Neutrophil (primary cell): ENCODE measurements around the gene LIMS2.
A peak's percentile ranks its signal among the peaks of the same experiment; 100 is the strongest.

Experiments
- H3K27ac ChIP-seq: fragments of 200-600 bp; sonication (generic); 2 replicates; pipeline ENCODE4 v1.5.1; 2016; ENCODE audit warnings: mild to moderate bottlenecking, moderate library complexity
- H3K27me3 ChIP-seq: fragments of 200-600 bp; sonication (generic); 2 replicates; pipeline ENCODE4 v1.6.0; 2016; ENCODE audit warnings: mild to moderate bottlenecking
- H3K36me3 ChIP-seq: fragments of 200-600 bp; sonication (generic); 2 replicates; pipeline ENCODE4 v1.5.1; 2017
- H3K4me1 ChIP-seq, 2 experiments: fragments of 200-600 bp in 1 of 2; sonication (generic) in 1 of 2; 1 replicate in 1 of 2; 2 replicates in 1 of 2; pipeline versions ENCODE4 v1.5.1 to v1.6.1; 2013 to 2016; ENCODE audit warnings: low read depth in 1 of 2, low read length in 1 of 2, mild to moderate bottlenecking in 1 of 2, moderate library complexity in 1 of 2; ENCODE audit not compliant: control insufficient read depth in 1 of 2, insufficient read depth in 1 of 2
- H3K4me3 ChIP-seq, 2 experiments: fragments of 200-600 bp in 1 of 2; sonication (generic) in 1 of 2; 1 replicate in 1 of 2; 2 replicates in 1 of 2; pipeline ENCODE4 v1.5.1; 2013 to 2016; ENCODE audit warnings: low read depth in 1 of 2, low read length in 1 of 2, mild to moderate bottlenecking in 1 of 2, moderate library complexity in 1 of 2
- H3K9me3 ChIP-seq: fragments of 200-600 bp; sonication (generic); 2 replicates; pipeline ENCODE4 v1.5.1; 2016
- TF ChIP-seq, protein P1 (sequence below): fragments of 200-600 bp; sonication (generic); IDR thresholded peaks from 2 replicates; pipeline ENCODE4 v1.5.1; 2016; ENCODE audit warnings: antibody characterized with exemption

The LIMS2 gene

GRCh38 chr2:127649100-127649611 lies 26.2 kb downstream of the LIMS2 start:
- no peaks in the 10 kb centered on the region for H3K27me3 ChIP-seq
- H3K4me1 ChIP-seq = peaks cover 9 to 26% of the 10 kb centered on the region in 2 experiments

GRCh38 chr2:127648321-127648720 lies 27.0 kb downstream of the LIMS2 start:
- Histone ChIP-seq H3K4me3 (no peak overlapping the region), H3K9me3 (no peaks in the 10 kb centered on the region), H3K27ac (no peak overlapping the region), H3K36me3 (no peaks in the 10 kb centered on the region), H3K27me3 (no peaks in the 10 kb centered on the region), H3K4me1 (peaks cover 9 to 26% of the 10 kb centered on the region in 2 experiments)
- TF ChIP-seq, protein P1, sequence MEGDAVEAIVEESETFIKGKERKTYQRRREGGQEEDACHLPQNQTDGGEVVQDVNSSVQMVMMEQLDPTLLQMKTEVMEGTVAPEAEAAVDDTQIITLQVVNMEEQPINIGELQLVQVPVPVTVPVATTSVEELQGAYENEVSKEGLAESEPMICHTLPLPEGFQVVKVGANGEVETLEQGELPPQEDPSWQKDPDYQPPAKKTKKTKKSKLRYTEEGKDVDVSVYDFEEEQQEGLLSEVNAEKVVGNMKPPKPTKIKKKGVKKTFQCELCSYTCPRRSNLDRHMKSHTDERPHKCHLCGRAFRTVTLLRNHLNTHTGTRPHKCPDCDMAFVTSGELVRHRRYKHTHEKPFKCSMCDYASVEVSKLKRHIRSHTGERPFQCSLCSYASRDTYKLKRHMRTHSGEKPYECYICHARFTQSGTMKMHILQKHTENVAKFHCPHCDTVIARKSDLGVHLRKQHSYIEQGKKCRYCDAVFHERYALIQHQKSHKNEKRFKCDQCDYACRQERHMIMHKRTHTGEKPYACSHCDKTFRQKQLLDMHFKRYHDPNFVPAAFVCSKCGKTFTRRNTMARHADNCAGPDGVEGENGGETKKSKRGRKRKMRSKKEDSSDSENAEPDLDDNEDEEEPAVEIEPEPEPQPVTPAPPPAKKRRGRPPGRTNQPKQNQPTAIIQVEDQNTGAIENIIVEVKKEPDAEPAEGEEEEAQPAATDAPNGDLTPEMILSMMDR = no peak

More at GRCh38 chr2:127649100-127649611, 26.2 kb downstream of the LIMS2 start:
- Histone ChIP-seq H3K27ac (peak overlapping the region; percentile 51), H3K4me3 (peak overlapping the region; percentile 6 to 35), H3K36me3 (no peaks in the 10 kb centered on the region), H3K9me3 (no peaks in the 10 kb centered on the region)
- TF ChIP-seq, protein P1 = no peak

DNA sequence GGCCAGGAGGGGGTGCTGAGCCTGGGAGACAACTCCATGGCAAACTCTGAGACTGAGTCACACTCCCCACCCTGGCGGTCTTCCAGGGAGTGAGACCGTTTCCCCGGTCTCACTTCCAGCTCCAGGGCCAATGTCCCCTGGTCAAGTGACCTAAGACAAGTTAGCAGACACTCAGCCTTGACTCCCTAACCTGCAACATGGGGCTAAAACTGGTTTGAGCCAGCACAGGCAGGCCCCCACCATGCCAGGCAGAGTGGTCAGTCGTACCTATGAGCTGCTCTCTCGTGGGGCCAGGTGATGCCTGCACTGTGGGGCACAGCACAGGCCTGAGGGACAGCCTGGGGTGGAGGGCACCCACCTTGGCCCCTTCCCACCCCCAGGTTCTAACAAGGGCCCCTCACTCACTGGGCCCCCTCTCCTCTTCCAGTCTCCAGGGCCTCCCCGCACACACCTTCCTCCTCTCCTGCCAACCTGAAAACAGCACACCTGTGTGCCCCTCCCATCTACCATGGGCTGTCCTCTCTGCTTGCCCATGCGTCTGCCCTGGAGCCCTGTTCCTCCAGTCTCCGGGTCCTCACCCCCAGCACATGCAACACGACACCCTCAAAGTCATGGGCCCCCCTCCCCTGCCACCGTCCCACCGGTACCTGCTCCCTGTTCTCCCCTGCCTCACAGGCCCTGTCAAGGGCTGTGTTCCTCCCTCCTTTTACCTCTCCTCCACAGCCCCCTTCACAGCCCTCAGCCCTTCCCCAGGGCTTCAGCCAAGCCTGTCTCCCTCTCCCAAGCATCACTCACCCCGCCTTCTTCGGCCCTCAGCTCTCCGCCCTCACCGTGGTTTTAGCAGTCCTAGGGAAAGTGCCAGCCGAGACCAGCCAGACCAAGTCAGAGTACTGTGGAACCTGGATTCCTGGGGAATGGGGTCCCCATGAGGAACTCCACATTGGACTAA lies 27.8 kb downstream of the LIMS2 start:
- Histone ChIP-seq H3K9me3 (no peaks in the 10 kb centered on the region), H3K4me1 (peaks cover 9 to 26% of the 10 kb centered on the region in 2 experiments), H3K27me3 (no peaks in the 10 kb centered on the region), H3K36me3 (no peaks in the 10 kb centered on the region), H3K27ac (no peak overlapping the region), H3K4me3 (no peak overlapping the region)
- TF ChIP-seq, protein P1 = no peak

DNA sequence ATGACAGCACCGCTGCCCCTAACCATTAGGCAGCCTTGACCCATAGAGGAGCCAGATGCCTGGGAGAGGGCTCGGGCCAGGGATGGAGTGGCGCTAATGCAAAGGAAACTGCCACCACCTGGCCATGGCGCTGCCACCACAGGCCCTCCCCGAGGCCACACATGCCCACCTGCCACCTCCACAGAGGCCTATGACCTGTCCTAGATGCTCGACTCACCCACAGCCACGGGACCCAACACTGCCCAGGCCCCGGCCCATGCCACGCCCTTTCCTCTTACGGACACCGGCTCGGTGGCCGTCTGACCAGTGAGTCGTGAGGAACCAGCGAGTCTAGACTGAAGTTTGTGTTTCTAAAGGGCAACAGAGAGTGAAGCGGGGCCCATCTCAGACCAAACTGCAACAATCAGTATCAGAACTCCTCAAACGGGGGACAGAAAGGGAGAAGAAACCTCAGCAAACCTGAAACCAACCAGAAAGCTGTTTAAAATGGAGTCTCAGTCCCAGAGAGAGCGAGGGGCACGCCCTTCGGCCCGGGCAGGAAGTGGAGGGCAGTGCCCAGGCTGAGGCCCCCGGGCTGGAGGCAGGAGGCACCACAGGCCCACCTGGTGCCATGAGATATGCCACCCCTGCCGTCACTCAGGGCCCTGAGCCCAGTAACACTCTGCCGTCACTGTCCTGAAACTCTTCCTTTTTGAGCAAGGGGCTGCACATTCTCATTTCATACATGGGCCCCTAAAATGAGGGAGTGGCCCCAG lies 28.7 kb downstream of the LIMS2 start:
- Histone ChIP-seq H3K27ac (no peak overlapping the region), H3K36me3 (no peaks in the 10 kb centered on the region), H3K4me1 (peaks cover 15 to 32% of the 10 kb centered on the region in 2 experiments), H3K4me3 (no peak overlapping the region), H3K9me3 (no peaks in the 10 kb centered on the region), H3K27me3 (no peaks in the 10 kb centered on the region)
- TF ChIP-seq, protein P1 = no peak

DNA sequence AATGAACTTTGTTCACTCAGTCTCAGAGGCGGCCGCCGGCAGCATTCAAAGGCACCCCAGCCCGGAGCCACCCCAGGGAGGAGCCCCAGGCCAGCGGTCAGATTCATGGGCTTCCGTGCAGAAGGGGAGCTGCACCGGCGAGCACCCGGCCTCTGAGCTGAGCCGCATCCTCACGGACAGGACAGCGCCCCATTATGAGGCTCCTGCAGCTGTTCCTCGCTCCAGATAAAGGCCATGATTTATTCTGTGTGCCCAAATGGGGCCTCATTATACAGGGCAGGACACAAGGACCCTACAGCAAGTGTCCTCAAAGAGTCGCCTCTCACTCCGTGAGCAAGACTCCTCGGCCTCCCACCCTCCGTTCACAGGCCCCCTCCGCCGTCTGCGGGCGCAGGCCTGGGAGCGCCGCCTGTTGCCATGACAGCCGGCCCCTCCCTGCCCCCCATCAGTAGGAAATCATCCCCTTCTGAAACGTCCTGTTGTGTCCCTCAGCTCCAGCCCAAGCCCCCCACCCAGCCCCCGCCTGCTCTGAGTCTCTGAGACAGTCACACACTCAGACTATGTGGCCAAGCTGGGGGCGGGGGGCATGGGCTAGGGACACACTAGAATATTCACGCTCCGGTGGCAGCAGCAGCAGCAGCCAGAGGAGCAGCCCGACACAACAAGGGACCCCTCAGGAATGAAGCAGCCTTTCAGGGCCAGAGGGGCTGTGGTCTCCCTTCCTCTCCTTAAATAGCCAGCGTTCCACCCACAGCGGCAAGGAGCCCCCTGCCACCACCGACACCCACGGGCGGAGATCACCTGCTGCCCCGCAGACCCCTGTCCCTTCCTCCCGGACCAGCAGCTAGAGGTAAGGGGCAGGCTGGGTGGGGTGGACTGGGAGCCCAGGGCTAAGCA lies 29.7 kb downstream of the LIMS2 start, which contains the start of gene GPR17:
TSS of gene GPR17 (plus strand) at position 759 of the 897 bp plus-strand sequence. CDS start 4,583 bp downstream, outside the sequence.
- H3K27ac ChIP-seq = no peak within 1 kb of the TSS
- H3K4me1 ChIP-seq = peaks cover 17 to 38% of the 10 kb centered on the region in 2 experiments
- no peaks in the 10 kb centered on the region for H3K36me3 ChIP-seq
- H3K9me3 ChIP-seq = no peaks in the 10 kb centered on the region
- TF ChIP-seq, protein P1 = no peak
- no peaks in the 10 kb centered on the region for H3K27me3 ChIP-seq
- no peak within 1 kb of the TSS for H3K4me3 ChIP-seq
